RWPE2 (cell line): ENCODE measurements around the gene NPHP4.
A peak's percentile ranks its signal among the peaks of the same experiment; 100 is the strongest.

Experiments
- ATAC-seq: fragments of 200-7000 bp; cut with Tn5 transposase; 3 replicates; pipeline ENCODE4 v1.9.1; 2021; ENCODE audit warnings: low read depth
- DNase-seq: peaks from one replicate; pipeline ENCODE4 v3.0.0-alpha.2; 2020; ENCODE audit warnings: low spot score
- H3K27ac ChIP-seq: fragments of 450-650 bp; 2 replicates; pipeline ENCODE4 v1.5.1; 2017; ENCODE audit warnings: mild to moderate bottlenecking; ENCODE audit not compliant: poor library complexity, severe bottlenecking
- H3K27me3 ChIP-seq: fragments of 250-450 bp; sonication (Bioruptor Pico); 2 replicates; pipeline ENCODE4 v1.5.1; 2021; ENCODE audit warnings: mild to moderate bottlenecking, moderate library complexity; ENCODE audit not compliant: insufficient read depth, poor library complexity, severe bottlenecking
- H3K36me3 ChIP-seq: fragments of 250-450 bp; sonication (Bioruptor Pico); 2 replicates; pipeline ENCODE4 v1.5.1; 2020; ENCODE audit warnings: low read depth, mild to moderate bottlenecking, moderate library complexity
- H3K4me1 ChIP-seq: fragments of 250-450 bp; sonication (Bioruptor Pico); 2 replicates; pipeline ENCODE4 v1.5.1; 2021; ENCODE audit warnings: mild to moderate bottlenecking, moderate library complexity; ENCODE audit not compliant: insufficient read depth, poor library complexity, severe bottlenecking
- H3K4me3 ChIP-seq: fragments of 250-450 bp; sonication (Bioruptor Pico); 2 replicates; pipeline ENCODE4 v1.5.1; 2021; ENCODE audit warnings: mild to moderate bottlenecking, moderate library complexity; ENCODE audit not compliant: severe bottlenecking
- H3K9me3 ChIP-seq: fragments of 250-450 bp; sonication (Bioruptor Pico); 2 replicates; pipeline ENCODE4 v1.5.1; 2021; ENCODE audit warnings: mild to moderate bottlenecking, moderate library complexity; ENCODE audit not compliant: severe bottlenecking
- TF ChIP-seq, protein P1 (sequence below): fragments of 450-650 bp; IDR thresholded peaks from one replicate; pipeline ENCODE4 v1.5.1; 2017; ENCODE audit warnings: mild to moderate bottlenecking, moderate library complexity; ENCODE audit not compliant: poor library complexity, severe bottlenecking

NPHP4 gene

DNA sequence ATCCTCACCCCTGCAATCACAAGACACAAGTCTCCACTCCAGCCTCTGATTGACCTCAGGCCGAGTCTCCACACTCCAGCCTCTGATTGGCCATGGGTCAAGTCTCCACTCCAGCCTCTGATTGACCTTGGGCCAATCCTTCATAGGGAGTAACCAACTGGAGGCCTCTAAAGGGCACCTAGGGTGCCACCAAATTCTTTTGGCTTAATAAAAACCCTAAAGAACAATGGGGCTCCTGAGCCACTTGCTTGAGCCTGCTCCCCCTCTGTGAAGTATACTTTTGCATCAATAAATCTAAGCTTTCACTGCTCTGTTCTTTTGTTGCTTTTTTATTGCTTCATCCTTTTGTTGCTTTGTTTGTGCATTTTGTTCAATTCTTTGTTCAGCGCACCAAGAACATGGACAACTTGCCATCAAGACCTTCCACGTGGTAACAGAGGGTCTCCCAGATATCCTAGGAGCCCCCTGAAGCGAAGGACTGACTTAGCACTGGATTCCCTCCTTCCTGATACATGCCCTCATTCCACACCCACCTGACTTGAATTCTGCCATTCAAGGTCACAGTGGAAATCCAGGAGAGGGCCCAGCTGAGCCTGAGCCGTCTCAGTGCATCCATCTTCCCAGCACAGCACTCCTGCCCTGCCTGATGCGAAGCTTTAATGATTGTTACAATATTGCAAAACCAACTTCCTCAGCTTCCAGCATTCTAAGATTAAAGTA, 152.9 kb downstream of the NPHP4 start:
- H3K4me1 ChIP-seq = no peaks in the 10 kb centered on the region
- no peak for ATAC-seq
- H3K9me3 ChIP-seq = no peaks in the 10 kb centered on the region
- H3K36me3 ChIP-seq = no peaks in the 10 kb centered on the region
- no peak overlapping the region for H3K4me3 ChIP-seq
- no peak overlapping the region for H3K27ac ChIP-seq
- H3K27me3 ChIP-seq = no peaks in the 10 kb centered on the region
- no peak for DNase-seq
- TF ChIP-seq, protein P1, sequence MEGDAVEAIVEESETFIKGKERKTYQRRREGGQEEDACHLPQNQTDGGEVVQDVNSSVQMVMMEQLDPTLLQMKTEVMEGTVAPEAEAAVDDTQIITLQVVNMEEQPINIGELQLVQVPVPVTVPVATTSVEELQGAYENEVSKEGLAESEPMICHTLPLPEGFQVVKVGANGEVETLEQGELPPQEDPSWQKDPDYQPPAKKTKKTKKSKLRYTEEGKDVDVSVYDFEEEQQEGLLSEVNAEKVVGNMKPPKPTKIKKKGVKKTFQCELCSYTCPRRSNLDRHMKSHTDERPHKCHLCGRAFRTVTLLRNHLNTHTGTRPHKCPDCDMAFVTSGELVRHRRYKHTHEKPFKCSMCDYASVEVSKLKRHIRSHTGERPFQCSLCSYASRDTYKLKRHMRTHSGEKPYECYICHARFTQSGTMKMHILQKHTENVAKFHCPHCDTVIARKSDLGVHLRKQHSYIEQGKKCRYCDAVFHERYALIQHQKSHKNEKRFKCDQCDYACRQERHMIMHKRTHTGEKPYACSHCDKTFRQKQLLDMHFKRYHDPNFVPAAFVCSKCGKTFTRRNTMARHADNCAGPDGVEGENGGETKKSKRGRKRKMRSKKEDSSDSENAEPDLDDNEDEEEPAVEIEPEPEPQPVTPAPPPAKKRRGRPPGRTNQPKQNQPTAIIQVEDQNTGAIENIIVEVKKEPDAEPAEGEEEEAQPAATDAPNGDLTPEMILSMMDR = no peak

DNA sequence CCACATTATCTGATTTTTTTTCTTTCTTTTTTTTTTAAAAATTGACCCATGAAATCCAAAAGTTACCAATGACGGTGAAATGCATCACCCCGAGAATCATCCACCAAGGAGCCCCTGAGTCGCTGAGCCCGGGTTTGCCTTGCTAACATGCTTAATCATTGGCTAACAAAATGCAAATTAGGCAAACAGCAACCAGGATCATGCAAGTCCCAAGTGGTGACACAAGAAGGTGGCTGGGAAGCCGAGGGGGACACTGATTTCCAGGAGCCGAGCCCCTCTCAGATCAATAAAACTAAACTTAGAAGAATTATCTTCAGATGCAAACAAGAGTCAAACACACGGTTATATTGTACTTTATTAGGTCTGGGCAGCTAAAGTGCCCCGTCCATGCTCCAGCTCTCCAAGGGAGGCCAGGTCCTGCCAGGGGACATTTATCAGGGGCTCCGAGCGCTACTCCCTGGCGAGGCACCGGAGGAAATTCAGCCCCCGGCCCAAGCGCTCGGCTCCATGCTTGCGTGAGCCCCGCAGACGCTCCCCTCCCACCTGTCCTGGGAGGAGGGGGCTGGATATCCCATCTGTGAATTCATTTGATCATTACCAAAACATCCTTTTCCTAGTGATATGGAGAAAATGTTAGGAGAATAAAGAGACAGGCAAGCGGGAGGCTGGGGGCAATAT, 154.1 kb downstream of the NPHP4 start:
- no peaks in the 10 kb centered on the region for H3K36me3 ChIP-seq
- no peak overlapping the region for H3K4me3 ChIP-seq
- TF ChIP-seq, protein P1 = no peak
- H3K27ac ChIP-seq = no peak overlapping the region
- H3K9me3 ChIP-seq = no peaks in the 10 kb centered on the region
- no peak for ATAC-seq
- no peaks in the 10 kb centered on the region for H3K27me3 ChIP-seq
- DNase-seq = no peak
- no peaks in the 10 kb centered on the region for H3K4me1 ChIP-seq

DNA sequence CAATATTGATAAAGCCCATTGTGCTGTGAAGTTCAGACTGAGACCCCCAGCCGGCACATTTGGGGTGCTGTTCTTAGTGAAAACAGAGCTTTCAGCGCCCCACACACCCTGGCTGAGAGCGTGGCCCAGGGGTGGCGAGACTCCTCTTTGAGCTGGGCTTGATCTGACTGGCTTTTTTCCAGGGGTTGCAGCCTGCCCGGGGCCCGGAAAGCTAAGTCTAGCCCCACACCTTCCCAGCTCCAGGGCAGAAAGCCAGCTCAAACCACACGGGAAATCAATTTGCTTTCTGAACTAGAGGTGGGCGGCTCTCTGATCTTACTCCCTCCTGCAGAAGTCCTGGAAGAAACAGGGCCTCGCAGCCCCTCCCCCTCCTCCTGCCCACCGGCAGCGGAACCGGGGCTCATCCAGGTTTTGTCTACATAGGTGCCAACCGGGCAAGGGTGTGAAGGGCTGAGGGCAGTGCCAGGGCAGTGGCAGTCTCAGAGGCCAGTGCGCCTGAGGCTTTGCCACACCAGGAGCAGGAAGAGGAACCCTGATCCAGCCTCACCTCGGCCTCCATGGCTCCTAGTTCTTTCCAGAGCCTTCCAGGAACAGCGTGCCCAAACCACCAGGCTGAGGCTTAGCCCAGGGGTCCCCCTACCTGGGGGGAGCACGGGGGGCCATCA, 155.3 kb downstream of the NPHP4 start:
- Histone ChIP-seq H3K4me3 (no peak overlapping the region), H3K36me3 (no peaks in the 10 kb centered on the region), H3K4me1 (no peaks in the 10 kb centered on the region), H3K27me3 (no peaks in the 10 kb centered on the region), H3K27ac (no peak overlapping the region), H3K9me3 (no peaks in the 10 kb centered on the region)
- ATAC-seq = no peak
- DNase-seq = no peak
- TF ChIP-seq, protein P1 = no peak

DNA sequence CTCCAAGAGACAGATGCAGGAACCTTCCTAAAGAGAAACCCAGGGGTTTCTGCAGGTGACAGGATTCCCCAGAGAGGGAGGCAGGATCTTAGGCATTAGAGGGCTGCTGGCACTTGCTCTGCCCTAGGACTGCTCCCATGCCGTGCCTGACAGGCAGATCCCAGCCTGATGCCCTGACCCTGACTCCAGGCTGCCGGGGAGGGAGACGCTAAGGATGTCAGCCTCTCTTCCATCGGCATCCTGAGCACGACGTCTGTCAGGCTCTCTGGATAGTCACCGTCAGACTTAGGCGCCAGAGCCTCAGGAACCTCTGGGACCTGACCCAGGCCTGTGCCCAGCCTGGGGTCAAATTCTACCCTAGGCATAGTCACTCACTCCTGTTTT, 157.1 kb downstream of the NPHP4 start:
- Histone ChIP-seq H3K4me3 (no peak overlapping the region), H3K27me3 (no peaks in the 10 kb centered on the region), H3K9me3 (no peaks in the 10 kb centered on the region), H3K27ac (no peak overlapping the region), H3K36me3 (no peaks in the 10 kb centered on the region), H3K4me1 (no peaks in the 10 kb centered on the region)
- TF ChIP-seq, protein P1 = no peak
- ATAC-seq (peak; percentile 11; the same call in 1 of the 3 replicates), DNase-seq (no peak)
